HG02759 (cell line): ENCODE measurements around the gene METTL24.

Experiments used
- ATAC-seq: cut with Tn5 transposase; IDR thresholded peaks from one replicate; pipeline ENCODE4 v1.9.1; 2021; ENCODE audit warnings: mild to moderate bottlenecking, moderate library complexity; ENCODE audit not compliant: unreplicated experiment

Gene METTL24, protein sequence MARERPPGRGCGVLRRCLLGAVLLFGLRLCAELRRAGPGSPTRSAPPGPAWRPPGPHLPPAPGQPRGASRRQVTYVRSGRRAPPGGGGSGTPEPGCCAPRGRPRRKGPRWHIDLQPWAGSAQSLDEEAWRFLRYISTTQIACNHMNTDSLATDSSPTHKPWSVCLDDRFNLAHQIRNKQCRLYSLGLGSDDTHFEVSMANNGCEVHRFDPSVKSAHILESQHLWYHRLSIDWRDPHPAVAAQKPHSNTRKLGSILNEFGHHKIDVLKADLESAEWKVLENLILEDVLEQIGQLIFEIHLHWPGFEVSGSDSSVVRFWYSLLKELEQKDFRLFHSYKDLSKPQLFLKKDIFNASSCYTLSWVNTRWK

DNA sequence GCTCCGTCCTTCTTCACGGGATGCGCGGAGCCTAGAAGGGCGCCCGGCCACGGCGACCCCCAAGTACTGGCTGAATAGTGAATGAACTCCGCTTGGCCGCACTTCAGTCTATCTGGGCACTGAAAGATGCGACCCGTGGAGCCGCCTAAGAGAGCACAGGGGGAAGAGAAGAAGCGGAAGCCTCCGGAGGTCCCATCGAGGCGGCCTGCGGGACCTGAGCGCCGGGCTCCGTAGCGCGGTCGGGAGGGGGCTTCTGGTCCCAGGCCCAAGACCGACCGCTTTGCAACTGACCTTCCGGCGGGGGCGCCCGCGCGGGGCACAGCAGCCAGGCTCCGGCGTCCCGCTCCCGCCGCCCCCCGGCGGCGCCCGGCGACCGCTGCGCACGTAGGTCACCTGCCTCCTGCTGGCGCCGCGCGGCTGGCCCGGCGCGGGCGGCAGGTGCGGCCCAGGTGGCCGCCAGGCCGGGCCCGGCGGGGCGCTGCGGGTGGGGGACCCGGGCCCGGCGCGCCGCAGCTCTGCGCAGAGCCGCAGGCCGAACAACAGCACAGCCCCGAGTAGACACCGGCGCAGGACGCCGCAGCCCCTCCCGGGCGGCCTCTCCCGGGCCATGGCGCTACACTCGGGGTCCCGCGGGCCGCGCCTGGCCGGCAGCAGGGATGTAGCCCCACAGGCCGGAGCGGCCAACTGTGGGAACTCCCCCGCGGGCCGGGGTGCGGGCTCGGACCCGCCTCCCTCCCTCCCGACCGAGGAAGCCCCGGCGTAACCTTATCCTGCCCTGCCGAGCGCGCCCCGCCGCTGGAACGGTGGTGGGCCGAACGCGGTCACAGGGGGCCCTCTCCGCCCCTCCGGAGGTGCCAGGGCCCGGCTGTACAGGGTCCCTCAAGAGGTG is at the start of gene METTL24:
TSS of gene METTL24 (minus strand) at position 686 of the 889 bp plus-strand sequence. CDS start at position 609, 77 bp downstream.
- no peak for ATAC-seq

DNA sequence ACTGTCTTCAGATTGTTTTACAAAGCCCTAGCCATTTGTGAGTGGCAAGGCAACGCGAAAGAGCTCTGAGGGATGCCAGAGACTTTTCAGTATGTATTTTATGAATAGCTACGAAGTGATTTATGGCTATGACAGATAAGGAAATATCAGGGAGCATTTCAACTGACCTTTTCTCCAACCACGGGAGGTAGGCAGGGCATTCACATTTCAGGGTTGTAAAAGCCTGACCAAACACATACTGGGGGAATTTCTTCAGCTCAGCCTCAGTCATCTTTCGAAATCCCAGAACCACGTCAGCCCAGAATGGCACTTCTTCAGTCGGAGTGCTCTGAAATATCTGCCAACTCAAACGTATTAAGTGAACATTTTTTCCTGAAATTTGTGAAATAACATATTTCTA is 46.5 kb upstream of the METTL24 start:
- no peak for ATAC-seq

DNA sequence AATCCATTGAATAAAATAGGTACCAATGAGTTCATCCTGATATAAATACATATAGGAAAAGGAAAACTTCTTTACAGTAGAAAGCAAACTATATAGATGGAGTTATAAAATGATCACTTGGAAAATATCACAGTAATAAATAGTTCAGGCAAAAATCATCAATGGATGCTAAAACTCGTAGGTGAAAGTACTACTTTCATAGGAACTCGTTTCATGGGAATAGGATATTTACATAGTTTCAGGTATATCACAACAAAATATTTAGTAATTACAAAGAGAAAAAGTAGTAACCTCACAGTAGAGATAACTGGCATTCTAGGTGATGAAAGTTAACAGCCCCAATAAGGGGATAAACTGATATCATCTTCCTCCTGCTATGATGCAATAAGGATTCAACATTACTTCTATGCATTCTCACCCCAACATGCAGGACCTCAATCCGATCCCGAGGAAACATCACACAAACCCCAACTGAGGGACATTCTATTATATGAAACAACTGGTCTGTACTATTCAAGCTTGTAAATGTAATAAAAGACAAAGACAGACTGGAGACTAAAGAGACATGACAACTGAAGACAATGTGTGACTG is 43.5 kb upstream of the METTL24 start:
- no peak for ATAC-seq

DNA sequence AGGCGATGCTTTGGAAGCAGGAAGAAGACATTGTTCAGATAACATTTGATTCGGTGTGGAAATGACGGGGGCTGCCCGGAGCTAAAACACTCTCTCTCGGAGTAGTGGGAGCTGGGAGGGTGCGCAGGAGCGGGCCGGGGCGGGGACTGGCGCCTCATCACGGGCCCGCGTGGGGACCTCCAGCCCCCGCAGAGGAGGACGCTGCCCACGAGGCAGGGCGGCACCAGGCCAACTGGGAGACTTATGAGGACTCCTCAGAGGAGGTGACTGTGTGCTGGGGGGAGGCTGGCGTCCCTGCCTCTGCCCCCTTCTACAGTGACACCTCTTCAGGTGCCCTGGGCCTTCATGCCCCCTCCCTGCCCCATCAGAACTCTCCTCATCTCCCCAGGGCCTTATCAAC is 42.1 kb upstream of the METTL24 start:
- no peak for ATAC-seq

DNA sequence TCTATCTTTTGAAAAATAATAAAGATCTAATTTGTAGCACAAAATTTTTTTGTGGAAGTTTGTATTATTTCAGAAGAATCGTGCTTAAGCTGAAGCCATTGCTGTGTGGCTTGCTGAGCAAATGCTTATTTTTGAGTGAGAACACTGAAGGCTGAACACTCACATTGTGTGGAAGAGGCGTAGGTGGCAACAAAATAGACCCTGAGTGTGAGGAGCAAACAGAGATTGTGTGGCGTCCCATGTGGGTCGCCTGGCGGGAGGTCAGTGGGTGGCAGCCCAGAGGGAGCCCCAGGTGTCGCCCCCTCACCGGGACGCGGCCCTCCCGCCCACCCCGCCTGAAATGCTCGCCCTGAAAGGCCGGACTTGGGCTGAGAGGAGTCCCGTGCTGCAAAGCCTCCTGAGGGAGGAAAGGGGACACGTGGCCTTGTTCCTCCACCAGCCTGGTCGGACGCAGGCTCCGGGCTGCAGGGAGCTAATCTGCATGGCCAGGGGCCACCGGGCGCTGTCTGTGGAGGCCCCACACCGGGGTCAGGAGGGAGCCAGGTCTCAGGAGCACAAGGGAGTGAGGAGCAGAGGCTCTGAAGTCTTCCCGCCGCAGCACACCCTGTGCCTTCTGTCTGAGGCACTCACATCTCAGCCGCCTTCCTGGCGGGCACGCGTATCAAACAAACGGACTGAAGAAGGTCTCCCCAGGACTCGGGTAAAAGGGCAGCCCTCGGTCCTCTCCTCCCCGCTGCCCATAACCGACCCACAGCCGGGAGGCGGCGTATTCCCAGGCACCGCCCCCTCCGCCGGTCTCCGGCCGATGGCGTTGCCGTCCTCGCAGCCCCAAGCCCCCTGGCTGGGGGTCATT is 41.3 kb upstream of the METTL24 start:
- ATAC-seq, result no peak

DNA sequence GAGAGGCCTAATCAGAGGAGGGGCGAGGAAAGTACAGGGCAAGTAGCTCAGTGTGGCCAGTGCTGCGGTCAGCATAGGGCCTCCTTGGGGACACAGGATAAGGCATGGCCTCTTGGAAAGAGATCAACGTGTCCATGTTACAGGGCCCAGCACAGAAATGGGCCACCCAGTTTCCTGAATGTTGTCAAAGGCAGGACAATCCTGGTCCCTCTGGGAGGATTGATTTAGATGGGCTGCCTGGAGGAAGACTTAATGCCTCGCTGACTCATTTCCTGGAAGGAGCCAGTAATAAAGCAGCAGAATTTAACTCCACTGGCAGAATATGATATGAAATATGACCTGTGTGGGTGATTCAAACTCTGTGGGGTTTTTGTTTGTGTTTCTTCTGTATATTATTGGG is 40.6 kb upstream of the METTL24 start:
- ATAC-seq, result no peak

DNA sequence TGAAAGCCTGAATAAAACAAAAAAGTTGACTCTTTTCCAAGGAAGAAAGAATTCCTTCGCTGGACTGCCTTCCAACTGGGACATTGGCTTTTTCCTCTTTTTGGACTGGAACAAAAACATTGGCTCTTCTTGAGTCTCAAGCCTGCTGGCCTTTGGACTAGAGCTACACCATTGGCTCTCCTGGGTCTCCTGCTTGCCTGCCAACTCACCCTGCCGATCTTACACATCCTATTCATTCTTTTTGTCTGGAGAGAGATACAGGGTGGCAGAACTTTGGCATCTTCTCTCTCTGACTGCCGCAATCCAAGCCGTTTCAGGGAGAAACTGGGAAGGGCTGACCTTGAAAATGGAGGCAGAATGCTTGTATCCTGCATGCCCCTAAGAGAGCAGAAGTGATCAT is 37.1 kb upstream of the METTL24 start:
- ATAC-seq, result no peak

DNA sequence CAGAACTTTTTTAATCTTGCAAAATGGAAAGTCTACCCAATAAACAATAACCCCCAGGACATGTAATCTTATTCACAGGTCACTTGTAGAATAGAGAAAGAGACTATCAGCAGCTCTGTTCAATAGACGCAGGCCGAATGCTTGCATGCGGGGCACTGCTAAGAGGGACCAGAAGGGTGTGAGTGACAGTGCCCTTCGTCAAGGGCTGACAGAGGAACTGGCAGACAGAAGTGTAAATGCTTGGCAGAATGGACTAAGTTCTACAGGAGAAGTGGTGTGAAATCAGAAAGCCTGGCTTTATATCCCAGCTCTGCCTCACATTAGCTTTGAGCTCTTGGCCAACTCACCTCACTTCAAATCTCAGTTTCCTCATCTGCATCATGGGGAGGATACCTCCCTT is 36.3 kb upstream of the METTL24 start:
- no peak for ATAC-seq

DNA sequence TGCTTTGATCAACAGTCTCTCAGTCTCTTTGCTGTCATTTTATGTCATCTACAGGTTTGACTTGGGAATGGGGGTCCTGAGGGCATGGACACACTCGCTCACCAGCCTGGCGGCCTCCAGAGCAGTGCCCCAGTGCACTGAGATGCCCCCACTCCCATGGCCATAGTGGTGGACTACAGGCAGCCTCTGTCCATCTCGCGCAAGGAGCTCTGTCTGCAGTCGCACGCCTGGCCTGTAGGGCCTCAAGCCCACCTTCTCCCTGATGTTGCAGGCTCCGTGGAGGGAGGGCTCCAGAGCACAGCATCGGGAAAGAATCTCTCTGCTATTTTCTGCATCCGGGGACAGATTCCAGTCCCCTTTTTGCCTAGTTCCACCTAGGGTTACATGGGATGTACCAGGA is 34.6 kb upstream of the METTL24 start:
- no peak for ATAC-seq

DNA sequence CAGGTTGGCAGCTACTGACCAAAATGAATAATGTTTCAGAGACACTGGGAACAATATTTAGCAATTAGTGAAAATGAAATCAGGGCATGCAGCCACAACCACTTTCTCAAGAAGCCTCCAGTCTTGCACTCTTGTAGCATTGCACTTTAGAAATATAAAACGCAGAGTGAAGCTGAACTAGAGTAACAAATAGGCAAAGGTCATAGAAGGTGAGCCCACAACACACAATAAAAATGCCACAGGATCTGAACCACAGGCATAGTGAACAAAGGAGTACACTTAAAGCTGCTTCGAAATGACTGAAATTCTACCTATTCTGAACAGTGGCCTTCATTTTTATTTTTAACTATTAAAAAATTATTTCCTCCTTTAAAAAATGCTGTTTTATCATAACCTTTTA is 32.3 kb upstream of the METTL24 start:
- ATAC-seq, result no peak

DNA sequence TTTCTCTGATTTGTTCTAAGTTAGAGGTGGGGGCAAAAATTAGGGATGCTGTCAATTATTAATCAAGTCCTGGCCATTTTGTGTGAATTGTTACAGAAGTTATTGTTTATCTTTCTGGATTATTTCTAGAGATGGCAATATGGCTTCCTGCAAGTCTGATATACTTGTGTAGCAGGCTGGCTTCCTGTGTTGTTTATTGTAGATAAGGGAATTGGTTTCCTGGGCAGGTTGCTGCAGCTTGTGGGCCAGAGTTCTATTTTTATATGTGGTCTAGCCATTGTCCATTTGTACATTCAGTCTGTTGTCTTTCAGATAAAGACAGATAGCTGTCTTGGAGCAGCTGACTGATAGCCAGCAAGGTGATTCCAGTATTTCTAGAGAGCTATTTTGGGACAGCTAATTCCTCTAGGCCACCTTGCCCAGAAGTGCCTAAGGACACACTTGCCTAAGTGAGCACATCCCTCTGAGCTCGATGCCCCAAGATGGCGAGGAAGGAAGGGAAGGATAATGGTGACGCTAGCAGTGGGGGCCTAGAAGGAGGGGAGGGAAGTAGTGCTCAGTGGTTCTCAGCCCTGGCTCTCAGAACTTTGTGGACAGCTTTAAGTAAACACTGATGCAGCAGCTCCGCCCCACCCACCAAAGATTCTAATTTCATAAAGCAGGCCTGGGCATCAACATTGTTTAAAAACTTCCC is 31.7 kb upstream of the METTL24 start:
- ATAC-seq, result no peak

DNA sequence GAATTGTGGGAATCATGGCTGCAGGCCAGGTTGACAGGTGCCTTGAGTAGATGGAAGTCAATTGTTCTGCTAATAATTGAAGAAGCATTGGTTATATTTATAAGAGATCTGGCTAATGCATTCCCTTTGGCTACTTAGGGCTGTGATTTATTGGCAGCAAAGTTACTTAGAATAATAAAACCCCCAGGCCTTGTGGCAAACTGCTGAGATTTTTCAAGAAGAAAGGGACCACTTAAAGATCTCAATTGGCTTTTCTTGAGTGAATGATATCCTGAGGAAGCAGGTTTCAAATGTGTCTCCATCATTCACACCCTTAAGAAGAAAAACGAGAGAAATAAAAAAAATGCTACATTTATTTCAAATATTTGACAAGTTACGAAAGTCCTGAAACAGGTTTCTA is 29.8 kb upstream of the METTL24 start:
- no peak for ATAC-seq

DNA sequence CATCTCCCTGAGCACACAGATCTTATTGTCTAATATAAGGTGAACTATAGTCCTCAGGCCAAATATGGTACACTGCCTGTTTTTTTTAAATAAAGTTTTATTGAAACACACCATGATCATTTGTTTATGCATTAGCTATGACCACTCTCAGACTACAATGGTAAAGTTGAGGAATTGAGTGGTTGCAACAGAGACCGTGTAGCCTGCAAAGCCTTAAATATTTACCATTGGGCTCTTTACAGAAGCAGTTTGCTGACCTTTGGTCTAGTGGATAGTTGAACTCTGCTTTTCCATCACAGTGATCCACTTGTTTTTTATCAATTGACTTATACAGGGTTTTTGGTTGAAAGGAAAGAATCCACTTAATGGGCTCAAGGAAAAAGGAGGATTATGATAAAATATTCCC is 27.3 kb upstream of the METTL24 start:
- ATAC-seq, result no peak

DNA sequence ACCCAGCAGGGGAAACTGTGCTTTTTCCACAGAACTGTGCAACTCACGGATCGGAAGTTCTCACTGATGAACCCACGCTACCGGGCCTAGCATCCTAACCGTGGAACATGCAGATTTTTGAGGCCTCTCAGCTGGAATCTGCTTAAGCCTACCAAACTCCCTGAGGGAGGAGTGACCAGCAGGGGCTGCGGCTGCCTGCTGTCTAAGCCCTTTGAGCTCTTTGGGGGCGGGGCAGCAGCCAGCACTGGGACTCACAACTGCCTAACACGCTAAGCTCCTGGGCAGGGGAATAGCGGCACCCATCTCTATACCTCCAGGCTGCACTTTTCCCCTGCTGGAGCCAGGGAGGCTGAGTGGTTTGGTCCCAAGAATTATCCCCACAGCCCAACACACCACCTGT is 20.4 kb upstream of the METTL24 start:
- no peak for ATAC-seq

DNA sequence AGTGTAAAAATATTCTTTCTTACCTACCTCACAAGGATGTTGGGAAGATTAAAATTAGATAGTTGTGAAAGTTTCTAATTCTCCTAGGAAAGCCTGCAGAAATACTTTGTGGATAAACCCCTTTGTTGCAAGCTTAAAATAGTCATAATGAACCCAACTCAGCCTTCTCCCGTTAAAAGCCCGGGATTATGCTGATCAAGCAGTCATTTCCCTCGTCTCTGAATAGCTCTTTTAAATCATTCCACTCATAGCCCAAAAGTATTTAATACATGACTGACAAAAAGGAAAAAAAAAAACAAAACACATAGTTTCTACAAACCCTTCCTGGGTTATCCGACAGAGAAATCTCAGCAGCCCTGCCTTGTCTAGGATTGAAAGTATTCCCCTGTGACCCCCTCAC is 10.9 kb upstream of the METTL24 start:
- ATAC-seq, result no peak

DNA sequence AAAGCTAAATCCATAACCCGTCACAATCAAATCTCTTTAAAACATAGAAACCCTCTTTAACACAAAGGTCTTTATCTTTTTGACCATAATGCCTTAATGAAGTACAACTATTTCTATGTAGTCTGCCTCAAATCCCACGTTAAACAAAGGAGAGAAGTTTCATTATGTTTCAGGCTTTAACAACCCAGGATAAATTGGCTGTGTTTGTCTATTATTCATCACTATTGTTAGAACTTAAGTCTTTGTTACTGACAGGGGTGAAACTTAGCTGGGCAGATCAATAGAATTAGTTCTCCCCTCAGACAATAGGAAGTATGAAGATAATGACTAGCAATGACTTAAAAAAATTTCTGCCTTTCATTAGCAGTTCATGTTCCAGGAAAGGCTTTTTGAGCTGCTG is 10.1 kb upstream of the METTL24 start:
- ATAC-seq, result no peak

DNA sequence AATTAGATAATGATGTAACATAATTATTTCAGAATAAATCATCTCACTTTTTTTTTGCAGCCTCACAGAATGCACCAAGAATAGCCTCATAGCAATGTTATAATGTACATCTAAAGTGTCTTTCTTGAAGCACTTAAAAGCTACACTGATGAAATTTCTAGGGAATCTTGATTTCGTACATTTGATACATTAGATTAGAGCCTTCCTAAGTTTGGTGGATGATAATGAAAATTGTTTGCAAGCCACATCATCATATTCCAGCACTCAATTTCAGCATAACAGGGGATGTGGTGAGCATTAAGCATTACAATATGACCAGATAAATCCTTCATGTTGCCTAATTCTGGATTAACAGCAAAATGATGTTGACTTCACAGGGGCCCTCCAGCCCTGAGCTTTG is 9.7 kb upstream of the METTL24 start:
- ATAC-seq, result no peak

DNA sequence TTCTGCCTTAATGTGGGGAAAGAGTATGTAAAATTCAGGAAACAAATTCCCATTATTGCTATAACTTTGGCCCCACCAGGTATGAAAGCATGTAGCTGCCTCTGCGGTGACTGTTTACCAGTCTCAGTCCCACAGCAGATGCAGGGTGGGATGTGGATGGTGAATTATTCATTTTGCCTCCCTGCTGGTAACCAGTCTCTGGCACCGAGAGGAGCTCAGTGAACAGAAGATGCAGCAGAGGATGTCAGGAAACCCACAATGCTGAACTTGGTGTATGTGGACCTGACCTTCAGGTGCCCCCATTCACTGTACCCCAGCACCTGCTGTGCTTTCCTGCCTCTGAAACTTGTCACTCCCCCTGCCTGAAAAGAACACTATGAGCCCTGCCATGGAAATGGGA is 8.8 kb upstream of the METTL24 start:
- ATAC-seq, result no peak

DNA sequence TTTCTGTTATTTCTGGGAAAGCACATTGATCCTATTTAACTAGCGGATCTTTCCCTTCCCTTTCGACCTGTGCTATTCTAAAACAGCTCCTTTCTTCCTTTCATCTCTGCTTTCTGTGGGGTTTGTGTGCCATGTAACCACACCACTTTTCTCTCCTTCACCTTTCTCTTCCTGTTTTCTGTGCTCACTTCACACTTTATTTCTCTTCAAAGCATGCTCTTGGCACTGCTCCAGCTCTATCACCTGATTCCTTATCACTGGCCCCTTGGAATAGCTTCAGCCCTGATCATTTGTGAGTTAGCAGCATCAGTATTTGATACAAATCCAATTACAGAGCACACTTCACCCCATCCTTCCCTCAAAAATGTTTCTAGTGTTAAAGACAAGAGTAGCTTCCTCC is 8.1 kb upstream of the METTL24 start:
- no peak for ATAC-seq

DNA sequence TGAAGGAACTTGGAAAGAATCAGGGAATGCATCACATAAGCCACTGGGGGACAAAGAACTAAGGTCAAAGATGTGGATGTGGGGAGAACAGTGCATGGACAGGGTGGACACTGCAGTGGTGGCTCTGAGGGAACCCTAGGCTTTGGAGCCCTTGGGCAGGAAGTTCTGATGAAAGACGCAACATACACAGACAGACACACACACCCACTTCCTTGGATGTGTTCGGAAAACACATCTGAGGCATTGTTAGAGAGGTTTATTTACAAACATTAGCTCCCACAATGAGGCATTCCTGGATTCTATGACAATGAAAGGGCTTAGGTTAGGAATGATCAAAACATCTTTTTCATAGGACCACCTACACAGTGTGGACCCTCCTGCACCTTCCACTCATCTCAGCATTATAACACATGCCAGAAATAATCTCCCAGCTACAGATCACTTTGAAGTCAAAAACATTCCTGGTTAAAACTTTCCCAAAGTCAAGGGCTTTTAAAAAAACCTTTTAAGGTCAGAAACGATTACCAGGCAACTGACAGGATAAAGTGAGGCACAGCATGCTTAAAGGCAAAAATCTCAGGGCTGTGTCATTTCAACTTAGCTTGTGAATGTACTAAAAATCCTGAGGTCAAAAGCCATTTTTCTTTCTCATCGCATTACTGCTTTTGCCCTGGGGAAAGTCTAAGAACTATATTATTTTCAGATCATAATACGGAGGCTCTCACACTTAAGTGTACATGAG is 6.4 kb upstream of the METTL24 start:
- no peak for ATAC-seq
